ENCODE measurements around the gene ADRA2B.
A peak's percentile ranks its signal among the peaks of the same experiment; 100 is the strongest.

The ADRA2B gene

DNA sequence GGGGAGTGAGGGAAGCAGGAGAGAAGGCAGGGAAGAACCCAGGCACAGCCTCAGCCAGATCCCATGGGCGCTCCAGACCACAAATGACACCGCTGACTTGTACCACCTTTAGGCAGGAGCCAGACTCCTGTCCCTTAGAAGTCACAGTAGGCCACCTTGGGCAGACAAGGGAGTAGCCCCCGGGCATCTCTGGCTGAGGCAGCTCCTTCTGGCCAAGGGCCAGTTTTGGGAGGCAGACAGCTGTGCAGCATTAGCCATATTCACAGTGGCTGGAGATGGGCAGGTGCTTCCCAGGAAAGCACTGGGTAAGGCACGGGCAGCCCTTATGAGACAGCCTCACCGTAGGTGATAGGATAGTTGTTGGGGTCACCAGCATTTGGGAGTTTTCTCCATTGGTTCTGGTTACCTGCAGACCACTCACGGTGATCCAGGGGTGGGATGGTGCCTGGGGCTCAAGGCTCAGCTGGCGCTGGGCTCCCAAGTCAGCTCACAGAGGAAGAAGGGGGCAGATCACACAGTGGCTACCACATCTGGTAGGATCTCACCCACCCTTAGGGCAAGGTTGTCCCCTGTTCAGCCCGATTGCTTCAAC is 19.9 kb upstream of the ADRA2B start:
- DNase-seq = peak; percentile 28

DNA sequence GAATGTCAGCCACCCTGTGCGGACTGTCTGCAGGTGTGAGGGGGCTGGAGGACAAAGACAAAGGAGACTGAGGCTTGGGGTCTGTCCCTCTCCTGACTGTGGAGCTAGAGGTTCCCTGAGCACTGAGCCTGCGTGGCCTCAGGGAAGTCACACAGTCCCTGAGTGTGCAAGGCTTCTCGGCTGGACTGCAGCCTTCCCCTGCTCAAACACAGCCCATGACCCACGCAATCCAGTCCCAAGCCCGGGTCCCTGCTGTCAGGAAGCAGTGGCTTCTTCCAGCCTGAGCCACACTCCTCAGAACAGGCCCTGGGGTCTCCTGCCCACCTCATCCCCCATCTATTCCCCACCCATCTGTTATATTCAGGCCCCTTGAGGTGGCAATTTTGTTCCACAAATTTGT is 19.2 kb upstream of the ADRA2B start:
- peak; percentile 13 for DNase-seq

DNA sequence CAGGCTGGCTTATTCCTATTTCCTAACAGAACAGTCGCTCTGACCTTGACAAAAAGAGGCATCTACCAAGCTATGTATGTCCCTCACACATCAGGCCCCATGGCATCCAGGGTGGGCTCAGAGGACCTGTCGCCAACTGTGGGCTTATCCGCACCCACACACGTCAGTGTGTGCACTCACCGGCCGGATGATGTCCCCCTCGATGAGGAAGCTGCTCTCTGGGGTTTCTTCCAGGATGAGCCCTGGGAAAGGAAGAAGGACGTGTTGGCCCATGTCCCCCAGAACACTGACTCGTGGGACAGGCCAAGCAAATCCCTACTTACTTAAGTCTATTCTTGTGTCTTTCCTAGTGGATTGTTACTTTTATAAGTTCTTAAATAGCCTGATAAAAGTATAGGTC is 18.8 kb upstream of the ADRA2B start:
- DNase-seq = no peak

DNA sequence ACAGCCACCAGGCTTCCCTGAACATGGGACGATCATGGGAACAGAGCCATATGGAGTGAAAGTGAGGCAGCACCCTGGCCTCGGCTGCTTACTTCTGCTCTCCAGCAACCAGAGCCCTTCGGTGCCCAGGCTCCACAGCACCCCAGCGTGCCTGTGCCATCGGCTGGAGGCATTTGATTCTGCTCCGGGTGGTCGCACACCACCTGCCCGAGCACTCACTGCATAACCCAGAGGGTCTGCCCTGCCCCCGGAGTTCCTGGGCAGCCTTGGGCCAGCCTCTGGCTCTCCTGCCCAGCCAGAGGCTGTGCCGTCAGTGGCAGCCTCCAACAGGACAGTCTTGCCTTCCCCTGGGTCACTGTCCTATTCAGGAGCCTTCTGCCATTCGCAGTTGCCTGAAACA is 18.1 kb upstream of the ADRA2B start:
- DNase-seq = no peak

- peak; percentile 16 for DNase-seq
Measured at GRCh38 chr2:96131813-96132745, 15.7 kb upstream of the ADRA2B start.

DNA sequence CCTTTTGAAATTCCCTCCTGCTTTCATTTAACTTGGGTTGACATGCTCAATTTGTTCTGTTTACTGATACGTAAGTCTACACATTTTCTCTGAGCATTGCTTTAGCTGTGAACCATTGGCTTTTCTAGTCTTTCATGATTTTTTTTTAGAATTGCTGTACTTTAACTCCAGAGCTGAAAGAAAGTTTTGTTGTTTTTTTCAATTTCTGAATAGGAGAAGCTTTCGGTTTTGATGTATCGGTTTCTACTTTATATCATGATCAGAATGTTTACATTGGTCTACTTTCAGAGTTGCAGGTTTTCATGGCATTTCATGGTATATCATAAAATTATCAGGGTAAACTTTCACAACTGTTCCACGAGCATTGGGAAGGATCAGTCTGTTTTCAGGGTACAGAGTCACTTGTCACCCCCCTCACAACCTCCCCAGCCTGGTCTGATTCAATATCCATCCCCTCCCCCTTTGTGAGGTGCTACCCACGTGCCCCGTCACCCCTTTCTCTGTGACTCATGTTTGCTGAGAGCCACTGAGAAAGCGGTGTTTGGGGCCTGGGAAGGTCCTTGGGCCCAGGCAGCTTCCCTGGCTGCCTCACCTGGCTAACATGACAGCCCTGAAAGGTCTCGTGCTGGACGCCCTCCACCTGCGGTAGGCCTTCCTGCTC is 14.9 kb upstream of the ADRA2B start:
- peak; percentile 34 for DNase-seq

DNA sequence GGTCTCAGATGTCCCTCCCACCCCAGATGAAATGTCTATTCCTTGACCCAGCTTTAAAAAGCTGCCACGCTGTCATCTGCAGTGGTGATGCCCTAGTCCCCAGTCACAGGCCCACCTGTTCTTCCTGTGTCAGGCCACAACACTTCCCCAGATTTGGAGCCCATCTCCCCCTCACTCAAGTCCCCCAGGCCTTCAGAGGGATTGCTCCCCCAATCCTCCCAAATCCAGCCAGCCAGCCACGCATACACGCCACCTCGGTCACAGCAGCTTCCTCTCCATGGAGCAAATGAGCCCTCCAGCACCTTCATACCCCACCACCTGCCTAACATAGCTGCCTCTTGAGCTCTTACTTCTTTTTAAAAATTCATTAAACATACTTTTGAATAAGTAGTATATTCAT is 14.1 kb upstream of the ADRA2B start:
- peak; percentile 10 for DNase-seq

- DNase-seq = peak; percentile 29
Measured at GRCh38 chr2:96129528-96130120, 13.3 kb upstream of the ADRA2B start.

DNA sequence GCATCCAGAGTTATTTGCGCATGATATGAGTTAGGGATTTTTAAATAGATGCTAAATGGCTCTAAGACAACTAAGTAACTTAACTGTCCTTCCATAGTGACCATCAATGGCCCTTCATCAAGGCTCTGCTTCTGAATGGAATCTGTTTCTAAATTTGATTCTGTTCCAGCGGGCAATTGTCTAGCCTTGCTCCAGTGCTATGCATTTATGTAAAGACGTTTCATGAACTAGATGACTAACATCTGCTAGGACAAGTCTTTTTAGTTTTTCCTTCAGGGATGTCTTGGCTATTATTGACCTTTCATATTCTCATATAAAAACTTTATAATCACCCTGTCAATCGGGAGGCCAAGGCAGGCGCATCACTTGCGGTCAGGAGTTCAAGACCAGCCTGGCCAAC is 12.1 kb upstream of the ADRA2B start:
- no peak for DNase-seq

- DNase-seq = no peak
Measured at GRCh38 chr2:96124406-96125265, 8.3 kb upstream of the ADRA2B start.

DNA sequence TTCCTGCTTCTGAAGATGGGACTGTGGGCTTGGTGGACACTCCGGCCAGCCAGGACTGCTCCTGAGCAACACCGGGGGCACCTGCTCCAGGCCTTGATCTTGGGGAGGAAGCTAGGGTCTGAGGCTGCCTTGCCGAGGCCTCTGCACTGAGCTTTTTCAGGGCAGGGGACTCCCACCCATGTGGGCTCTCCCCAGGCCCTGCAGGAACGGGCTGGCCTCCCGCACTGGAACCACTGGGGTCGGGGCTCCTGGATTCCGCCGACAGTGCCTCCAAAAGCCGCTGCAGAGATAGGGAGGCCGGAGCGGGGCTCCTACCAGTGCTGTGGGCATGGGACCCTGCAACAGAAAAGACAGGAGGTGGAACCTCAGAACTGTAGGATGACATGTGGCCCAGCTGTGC is 7.6 kb upstream of the ADRA2B start:
- DNase-seq = no peak

DNA sequence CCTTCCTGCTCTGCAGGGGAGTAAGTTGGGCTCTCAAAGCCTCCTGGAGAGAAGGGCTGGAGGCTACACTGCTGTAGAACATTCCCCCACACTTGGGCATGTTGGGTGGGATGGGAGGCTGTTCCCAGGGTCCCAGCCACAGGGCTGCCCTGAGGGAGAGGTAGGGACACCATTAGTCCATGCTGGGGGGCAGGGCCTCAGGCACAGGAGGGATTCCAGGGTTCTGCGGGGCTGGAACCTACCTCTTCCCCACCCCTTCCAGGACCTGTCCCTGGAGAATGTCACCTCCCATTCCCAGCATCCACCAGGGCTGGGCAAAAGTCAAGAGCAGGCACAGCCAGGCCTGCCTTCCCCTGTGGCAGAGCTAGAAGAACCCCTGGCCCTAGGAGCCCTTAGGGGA is 6.9 kb upstream of the ADRA2B start:
- no peak for DNase-seq

DNA sequence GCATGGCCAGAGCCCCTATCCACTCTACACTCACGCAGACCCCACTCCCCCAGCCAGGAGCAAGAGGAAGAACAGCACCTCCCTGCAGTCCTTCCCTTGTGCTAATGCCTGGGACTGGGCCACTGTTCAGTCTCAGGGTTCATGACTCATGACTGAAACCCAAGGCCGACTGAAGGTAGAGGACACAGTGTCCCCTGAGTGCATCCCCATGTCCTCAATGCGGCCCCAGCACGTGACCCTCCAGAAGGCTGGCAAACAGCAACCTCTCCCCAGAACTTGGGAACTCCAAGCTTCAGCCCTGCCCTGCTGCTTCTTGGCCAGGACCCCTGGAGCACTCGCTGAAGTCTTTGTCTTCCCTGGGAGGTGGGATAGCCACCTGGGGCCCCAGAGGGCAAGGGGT is 6.0 kb upstream of the ADRA2B start:
- no peak for DNase-seq

GRCh38 chr2:96121414-96121813 is 5.0 kb upstream of the ADRA2B start:
- no peak for DNase-seq

DNA sequence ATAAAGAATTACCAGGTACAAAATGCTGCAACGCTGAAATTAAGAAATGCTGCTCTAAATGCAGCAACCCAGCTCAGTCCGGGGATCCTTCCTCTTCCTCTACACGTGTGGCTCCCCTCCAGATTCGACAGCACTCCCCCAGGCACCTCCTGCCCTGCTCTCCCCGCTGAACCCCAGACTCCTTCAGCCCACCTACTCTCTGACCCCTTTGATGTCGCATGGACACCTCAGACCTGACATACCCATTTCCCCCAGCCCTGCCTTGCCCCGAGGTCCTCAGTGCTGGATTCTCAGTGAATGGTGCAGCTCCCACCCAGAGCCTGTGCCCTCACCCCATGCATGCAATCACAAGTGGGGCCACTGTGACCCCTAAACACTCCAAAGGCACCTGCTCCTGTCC is 4.6 kb upstream of the ADRA2B start:
- no peak for DNase-seq

- DNase-seq = no peak
Measured at GRCh38 chr2:96120091-96120720, 3.8 kb upstream of the ADRA2B start.

- DNase-seq = no peak
Measured at GRCh38 chr2:96119389-96119751, 3.0 kb upstream of the ADRA2B start.

- no peak for DNase-seq
Measured at GRCh38 chr2:96118698-96119388, 2.5 kb upstream of the ADRA2B start.

- no peak for DNase-seq
Measured at GRCh38 chr2:96117701-96118588, 1.6 kb upstream of the ADRA2B start.

DNA sequence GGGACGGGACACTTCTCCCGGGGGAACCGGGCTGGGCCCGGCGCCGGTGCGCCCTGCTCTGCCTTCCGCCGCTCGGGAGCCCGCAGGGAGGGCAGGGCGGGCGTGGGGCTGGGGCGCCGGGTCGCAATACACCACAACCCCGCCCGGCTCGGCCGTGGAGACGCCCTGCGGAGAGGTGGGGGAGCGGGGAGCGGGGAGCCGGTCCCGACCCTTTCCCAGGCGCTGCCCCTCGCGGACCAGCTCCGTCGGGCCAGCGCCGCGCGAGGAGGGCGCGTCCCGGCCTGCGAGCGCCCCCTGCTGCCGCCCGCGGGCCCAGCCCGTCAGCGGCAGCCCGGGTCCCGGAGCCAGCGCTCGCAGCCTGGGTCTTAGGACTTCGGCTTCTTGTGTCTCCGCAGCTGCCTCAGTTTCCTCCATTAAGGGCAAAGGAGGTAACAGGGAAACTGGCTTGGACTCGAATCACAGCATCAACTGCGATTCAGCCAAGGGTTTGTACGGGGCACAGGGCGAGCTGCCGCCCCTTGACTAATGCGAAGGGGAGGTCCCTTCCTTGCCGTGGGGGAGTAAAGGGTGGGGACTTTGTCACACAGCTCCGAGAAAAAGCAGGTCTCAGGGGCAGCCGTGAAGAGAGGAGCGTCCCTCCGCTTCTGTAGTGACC is 635 bp upstream of the ADRA2B start:
- DNase-seq = peak; percentile 65

Measured in CD4-positive, alpha-beta T cell treated with Interleukin-10 for 1 hour (primary cell).